Measurements from ENCODE around the gene ESRRA. TPM values are rescaled to one million over a fixed set of nuclear protein-coding genes. Genes with fewer than 3 reads are reported as not detected.

Gene ESRRA
- total and polyA plus RNA-seq, 9 of the 15 experiments (the other 6 are each of a cell fraction or from before 2014, with no cell fraction given) = 0.27 to 89.7 (median 23.7) TPM

GRCh38 chr11:64331569-64332371 lies 26.4 kb downstream of the ESRRA start (continued):
- TF ChIP-seq CREB3 (tag; conservative IDR thresholded peaks at IDR 0.05; ENCODE audit: low read depth) = peak; percentile 59
- TF ChIP-seq GABPB1 (CRISPR knock-in tag; IDR thresholded peaks at IDR 0.05) = peak; percentile 26; the same call in 1 of the 2 replicates
- TF ChIP-seq ZNF436 (CRISPR knock-in tag; IDR thresholded peaks at IDR 0.05) = no peak
- TF ChIP-seq SOX6 (IDR thresholded peaks at IDR 0.05) = peak; percentile 13; the same call in 1 of the 2 replicates
- TF ChIP-seq NFIX (CRISPR knock-in tag; IDR thresholded peaks at IDR 0.05; ENCODE audit: low read depth) = no peak
- TF ChIP-seq ARID2 (IDR thresholded peaks at IDR 0.05) = 0 out of 2 replicates have a peak, but pooled peaks have one; percentile 26
- TF ChIP-seq DNMT1 (IDR thresholded peaks at IDR 0.05) = peak; percentile 93
- TF ChIP-seq FOXO4 (CRISPR knock-in tag; IDR thresholded peaks at IDR 0.05) = no peak
- no peak for TF ChIP-seq SMAD2 (IDR thresholded peaks at IDR 0.05; ENCODE audit: low read depth, low read length)
- TF ChIP-seq HDAC1 (IDR thresholded peaks at IDR 0.05) = peak in 1 of 2 experiments; percentile 96; a peak in 2 of 4 replicates
- peak; percentile 71 for TF ChIP-seq DMBX1 (CRISPR knock-in tag; IDR thresholded peaks at IDR 0.05; ENCODE audit: borderline replicate concordance)
- peak; percentile 30; the same call in 1 of the 2 replicates for TF ChIP-seq PHF8 (IDR thresholded peaks at IDR 0.05; ENCODE audit: borderline replicate concordance, low read length)
- no peak for TF ChIP-seq IFI16 (CRISPR knock-in tag; IDR thresholded peaks at IDR 0.05)
- no peak for TF ChIP-seq RBM15 (IDR thresholded peaks at IDR 0.05; ENCODE audit: insufficient read depth, low read length)
- TF ChIP-seq USF2 (CRISPR knock-in tag; IDR thresholded peaks at IDR 0.05) = no peak
- no peak for TF ChIP-seq ZNF212 (CRISPR knock-in tag; IDR thresholded peaks at IDR 0.05)
- no peak for TF ChIP-seq ZNF121 (CRISPR knock-in tag; conservative IDR thresholded peaks at IDR 0.05)
- no peak for TF ChIP-seq RREB1 (CRISPR knock-in tag; IDR thresholded peaks at IDR 0.05)
- no peak for TF ChIP-seq ZNF75A (CRISPR knock-in tag; IDR thresholded peaks at IDR 0.05)
- TF ChIP-seq ZNF717 (CRISPR knock-in tag; IDR thresholded peaks at IDR 0.05) = no peak
